Spinal cord (tissue), 10 donors: ENCODE data around the gene SRSF1. TPM values are rescaled to one million over a fixed set of nuclear protein-coding genes. Genes with fewer than 3 reads are reported as not detected.

Experiments used
- DNase-seq, 6 donors: peaks; one replicate each; pipeline versions ENCODE4 v3.0.0 to v3.0.0-alpha.2; 2013 to 2015; ENCODE audit warnings: low spot score in 6 of 6, low read depth in 4 of 6
- H3K27ac ChIP-seq: one replicate; pipeline ENCODE4 v1.5.1; 2013; ENCODE audit warnings: low read depth, low read length, control low read depth
- H3K27me3 ChIP-seq: one replicate; pipeline ENCODE4 v1.6.1; 2013; ENCODE audit warnings: low read length; ENCODE audit not compliant: control insufficient read depth, insufficient read depth
- H3K36me3 ChIP-seq: one replicate; pipeline ENCODE4 v1.6.1; 2013; ENCODE audit warnings: low read length; ENCODE audit not compliant: control insufficient read depth, insufficient read depth
- H3K4me1 ChIP-seq: one replicate; pipeline ENCODE4 v1.6.1; 2013; ENCODE audit warnings: low read length; ENCODE audit not compliant: control insufficient read depth, insufficient read depth
- H3K4me3 ChIP-seq: one replicate; pipeline ENCODE4 v1.5.1; 2013; ENCODE audit warnings: low read depth, low read length, control low read depth
- H3K9me3 ChIP-seq: one replicate; pipeline ENCODE4 v1.6.1; 2013; ENCODE audit warnings: low read length; ENCODE audit not compliant: control insufficient read depth, insufficient read depth
- WGBS: methylation state at CpG from one replicate; pipeline ENCODE4 v1.1.5; 2013; ENCODE audit warnings: missing lambda C conversion rate; ENCODE audit not compliant: insufficient coverage; 5-methylcytosine and 5-hydroxymethylcytosine counted together
- polyA plus RNA-seq, 2 donors: library from polyadenylated mRNA; unstranded; fragments of 120-200 nt; gene quantifications; one replicate each; pipeline ENCODE4 v1.2.1, GENCODE V29; 2013; ENCODE audit not compliant: insufficient read length in 2 of 2
- small RNA-seq: library from RNA; depleted of rRNA; stranded (forward); fragments of <200 nt; gene quantifications from one replicate; pipeline ENCODE3, GENCODE V24; 2014; ENCODE audit warnings: low replicate concordance
- total RNA-seq, 2 donors: library from RNA; depleted of rRNA in 1 of 2; stranded (reverse); fragments of 120-200 nt in 1 of 2; fragments of >200 nt in 1 of 2; gene quantifications; one replicate each; pipeline versions ENCODE4 v1.2.3 to v1.2.4, GENCODE V29; 2013 to 2014
- donor health status: healthy.

SRSF1 gene
- total and polyA plus RNA-seq, 4 donors: 200 to 234 (median 218) TPM

DNA sequence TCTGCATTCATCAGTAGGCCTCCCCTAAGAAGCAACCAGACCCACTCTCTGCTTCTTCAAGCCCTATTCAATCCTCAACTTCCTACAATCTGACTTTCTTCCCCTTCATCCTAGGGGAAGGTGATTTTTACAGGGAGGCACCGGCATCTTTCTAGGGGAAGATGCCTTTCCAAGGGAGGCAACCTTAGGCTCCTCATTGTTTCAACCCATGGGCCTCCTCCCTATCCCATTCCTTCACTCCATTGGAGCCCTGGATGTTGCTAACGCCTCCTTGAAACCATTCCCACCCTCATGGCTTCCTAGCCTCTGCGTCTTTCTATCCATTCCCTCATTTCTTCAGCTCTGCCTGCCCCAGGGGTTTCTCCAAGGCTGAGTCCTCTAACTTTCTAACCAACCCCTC, 49.2 kb downstream of the SRSF1 start:
- Histone ChIP-seq H3K27me3 (no peaks in the 10 kb centered on the region), H3K4me3 (no peak overlapping the region), H3K4me1 (peaks cover 28% of the 10 kb centered on the region), H3K9me3 (no peaks in the 10 kb centered on the region), H3K27ac (no peak overlapping the region), H3K36me3 (peaks cover 3% of the 10 kb centered on the region)
- no peak for DNase-seq
- 63% methylated on average over 1 of the region's 3 CpGs for WGBS

DNA sequence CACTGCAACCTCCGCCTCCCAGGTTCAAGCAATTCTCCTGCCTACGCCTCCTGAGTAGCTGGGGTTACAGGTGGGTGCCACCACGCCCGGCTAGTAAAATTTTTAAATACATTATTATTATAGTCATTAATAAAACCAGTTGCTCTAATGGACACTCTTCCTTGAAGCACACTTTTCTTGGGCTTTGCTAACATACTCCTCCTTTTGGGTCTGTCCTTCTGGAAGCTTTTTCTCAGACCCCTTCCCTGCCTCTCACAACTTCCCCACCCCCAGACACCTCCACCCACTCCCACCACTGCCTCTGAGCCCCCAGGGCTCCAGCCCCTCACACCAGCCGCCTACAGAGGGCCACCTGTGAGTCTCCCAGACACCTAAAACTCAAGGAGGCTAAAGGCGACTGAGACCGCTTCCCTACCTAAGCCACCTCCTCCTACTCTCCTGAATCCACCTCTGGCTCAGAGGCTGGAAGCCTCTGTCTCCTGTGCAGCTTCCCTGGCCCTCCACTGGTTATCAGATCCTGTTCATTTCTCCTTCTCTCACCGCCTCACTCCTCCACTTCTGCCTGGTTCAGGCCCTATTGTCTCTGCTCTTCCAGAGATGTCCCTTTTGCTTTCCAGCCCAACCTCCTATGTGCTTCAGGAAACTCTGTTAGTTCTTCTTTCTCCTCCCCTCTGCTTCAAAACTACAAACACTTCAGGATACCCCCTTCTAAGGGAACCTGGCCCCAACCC, 49.8 kb downstream of the SRSF1 start:
- no peak overlapping the region for H3K27ac ChIP-seq
- WGBS: 82% methylated on average over 4 of the region's 8 CpGs
- DNase-seq: no peak
- H3K4me3 ChIP-seq: no peak overlapping the region
- no peaks in the 10 kb centered on the region for H3K27me3 ChIP-seq
- H3K9me3 ChIP-seq: no peaks in the 10 kb centered on the region
- H3K4me1 ChIP-seq: peaks cover 31% of the 10 kb centered on the region
- peaks cover 3% of the 10 kb centered on the region for H3K36me3 ChIP-seq

GRCh38 chr17:57956291-57957119, 50.5 kb downstream of the SRSF1 start:
- no peak for DNase-seq
- H3K36me3 ChIP-seq: peaks cover 3% of the 10 kb centered on the region
- H3K4me1 ChIP-seq: peaks cover 34% of the 10 kb centered on the region
- 79% methylated on average over 6 of the region's 13 CpGs for WGBS
- peak overlapping the region; percentile 80 for H3K4me3 ChIP-seq
- no peaks in the 10 kb centered on the region for H3K9me3 ChIP-seq
- H3K27me3 ChIP-seq: no peaks in the 10 kb centered on the region
- no peak overlapping the region for H3K27ac ChIP-seq

DNA sequence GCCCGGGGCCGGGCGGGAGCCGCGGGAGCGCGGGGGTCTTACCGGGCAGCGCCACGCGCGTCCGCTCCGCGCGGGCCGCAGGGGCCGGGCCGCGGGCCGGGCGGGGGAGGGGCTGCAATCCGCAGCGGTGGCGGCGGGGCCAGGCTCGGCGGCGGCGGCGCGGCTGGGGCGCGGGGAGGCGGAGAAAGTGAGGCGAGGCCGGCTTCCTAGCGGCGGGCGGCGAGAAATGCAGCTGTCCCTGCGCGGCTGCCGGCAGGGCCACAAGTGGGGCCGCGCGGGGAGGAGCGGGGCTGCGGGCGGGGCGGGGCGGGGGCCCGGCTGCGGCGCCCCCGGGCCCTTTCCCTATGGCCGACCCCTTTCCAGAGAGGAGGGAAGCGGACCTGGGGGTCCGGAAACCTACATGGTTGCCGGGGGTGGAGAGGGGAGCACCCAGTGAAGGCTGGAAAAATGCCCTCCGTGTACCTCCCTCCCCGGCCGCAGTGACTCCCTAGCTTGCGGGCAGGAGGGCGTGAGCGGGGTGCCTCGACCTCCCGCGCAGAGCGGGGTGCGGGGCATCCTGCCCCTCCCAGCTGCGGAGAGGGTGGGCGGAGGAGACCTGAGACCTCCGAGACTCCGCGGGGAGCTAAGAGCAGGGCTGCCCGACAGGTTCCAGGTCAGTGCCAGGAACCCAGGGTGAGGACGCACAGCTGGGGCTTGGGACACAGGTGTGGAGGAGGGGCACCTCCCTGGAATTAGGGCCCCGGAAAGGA, 51.7 kb downstream of the SRSF1 start, which contains the start of gene CUEDC1:
TSS of gene CUEDC1 (minus strand) at position 230 of the 749 bp plus-strand sequence. CDS start 69,848 bp downstream, outside the sequence.
- peak in 3 of 6 donors; percentile 56 to 88 (median 87) for DNase-seq
- H3K27me3 ChIP-seq: no peaks in the 10 kb centered on the region
- H3K27ac ChIP-seq: peak within 1 kb of the TSS; percentile 81
- no peaks in the 10 kb centered on the region for H3K9me3 ChIP-seq
- H3K4me3 ChIP-seq: peak within 1 kb of the TSS; percentile 80
- peaks cover 3% of the 10 kb centered on the region for H3K36me3 ChIP-seq
- H3K4me1 ChIP-seq: peaks cover 40% of the 10 kb centered on the region
- WGBS: under 1% methylated on average over 75 of the region's 79 CpGs

DNA sequence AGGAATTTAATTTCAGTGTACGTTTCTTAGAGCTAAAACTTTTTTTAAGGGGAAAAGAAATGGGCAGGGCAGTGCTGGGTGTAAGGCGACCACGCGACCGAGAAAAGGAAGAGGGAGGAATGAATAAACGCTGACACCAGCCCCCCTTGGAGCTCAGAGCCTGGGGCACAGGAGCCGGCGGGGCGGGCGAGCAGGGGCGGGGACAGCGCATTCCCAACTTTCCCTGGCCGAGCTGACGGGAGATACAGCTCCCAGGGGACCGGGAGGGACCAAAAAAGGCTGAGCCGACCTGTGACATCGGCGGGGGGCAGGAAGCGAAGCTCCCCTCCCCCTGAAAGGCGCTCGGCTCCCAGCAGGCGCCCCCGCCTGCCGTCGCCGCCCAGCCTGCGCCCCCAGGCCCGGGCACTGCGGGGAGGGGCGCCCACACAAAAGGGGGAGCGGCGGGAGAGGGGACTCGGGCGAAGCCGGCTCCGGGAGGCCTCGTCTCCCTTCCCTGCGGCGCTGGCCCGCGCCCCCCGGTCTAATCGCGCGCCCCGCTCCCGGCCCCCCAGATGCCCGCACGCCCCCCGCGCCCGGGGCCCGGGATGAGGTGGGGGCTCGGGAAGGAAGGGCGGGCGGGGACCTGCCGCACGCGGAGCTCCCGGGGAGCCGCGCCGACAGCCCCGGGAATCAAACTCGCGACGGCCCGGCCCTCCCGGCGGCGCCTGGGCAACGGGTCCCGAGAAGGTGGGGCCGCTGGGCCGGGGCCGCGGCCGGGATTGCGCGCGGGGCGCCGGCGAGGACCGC, 52.5 kb downstream of the SRSF1 start:
- whole genome bisulfite sequencing: under 1% methylated on average over 81 of the region's 85 CpGs
- peak overlapping the region; percentile 31 for H3K4me3 ChIP-seq
- no peaks in the 10 kb centered on the region for H3K9me3 ChIP-seq
- peaks cover 44% of the 10 kb centered on the region for H3K4me1 ChIP-seq
- peak in 2 of 6 donors; percentile 80 to 84 for DNase-seq
- H3K27ac ChIP-seq: peak overlapping the region; percentile 81
- no peaks in the 10 kb centered on the region for H3K27me3 ChIP-seq
- H3K36me3 ChIP-seq: peaks cover 3% of the 10 kb centered on the region

GRCh38 chr17:57953705-57954396, 53.2 kb downstream of the SRSF1 start:
- Histone ChIP-seq H3K36me3 (peaks cover 3% of the 10 kb centered on the region), H3K9me3 (no peaks in the 10 kb centered on the region), H3K27ac (peak overlapping the region; percentile 81), H3K4me1 (peaks cover 51% of the 10 kb centered on the region), H3K4me3 (peak overlapping the region; percentile 31), H3K27me3 (no peaks in the 10 kb centered on the region)
- DNase-seq: no peak
- WGBS: 50% methylated on average over 9 of the region's 13 CpGs

Small RNA genes within 50 kb of the gene (small RNA-seq; reads per million reads assigned to genes)
- not detected for gene AC015813.4

Other genes starting within 250 kb of the SRSF1 start
- gene MRPS23, start 157.2 kb downstream of the SRSF1 start, total RNA-seq: 10 to 100 TPM; 17.0 to 46.1 TPM
- 10 to 100 TPM; 49.4 to 59.2 TPM for gene MRPS23, start 157.2 kb downstream of the SRSF1 start, polyA plus RNA-seq
- 10 to 100 TPM; 14.0 to 17.7 TPM for gene CUEDC1, start 51.8 kb downstream of the SRSF1 start, total RNA-seq
- 100 to 1,000 TPM; 110 to 111 TPM for gene CUEDC1, start 51.8 kb downstream of the SRSF1 start, polyA plus RNA-seq
- 10 to 100 TPM; 56.1 to 70.1 TPM for gene VEZF1, start 19.0 kb downstream of the SRSF1 start, total RNA-seq
- 10 to 100 TPM; 71.2 to 96.1 TPM for gene VEZF1, start 19.0 kb downstream of the SRSF1 start, polyA plus RNA-seq
- gene DYNLL2, start 76.2 kb upstream of the SRSF1 start, total RNA-seq: 10 to 100 TPM; 33.1 to 64.2 TPM
- 100 to 1,000 TPM; 136 to 152 TPM for gene DYNLL2, start 76.2 kb upstream of the SRSF1 start, polyA plus RNA-seq
- under 1 TPM; 0.06 to 0.20 TPM for gene OR4D1, start 141.1 kb upstream of the SRSF1 start, total RNA-seq
- gene OR4D1, start 141.1 kb upstream of the SRSF1 start, polyA plus RNA-seq: under 1 TPM; 0.17 to 0.18 TPM
- not detected for gene OR4D2, start 159.7 kb upstream of the SRSF1 start, total RNA-seq
- not detected for gene OR4D2, start 159.7 kb upstream of the SRSF1 start, polyA plus RNA-seq
- 1 to 10 TPM in 1 of 2 donors, under 1 TPM in 1; 0.11 to 1.2 TPM for gene EPX, start 185.5 kb upstream of the SRSF1 start, total RNA-seq
- under 1 TPM; 0.52 to 0.75 TPM for gene EPX, start 185.5 kb upstream of the SRSF1 start, polyA plus RNA-seq
- 10 to 100 TPM; 15.8 to 23.7 TPM for gene MKS1, start 212.0 kb upstream of the SRSF1 start, total RNA-seq
- 10 to 100 TPM; 26.7 to 29.0 TPM for gene MKS1, start 212.0 kb upstream of the SRSF1 start, polyA plus RNA-seq
- under 1 TPM; 0.17 to 0.20 TPM for gene LPO, start 231.3 kb upstream of the SRSF1 start, total RNA-seq
- gene LPO, start 231.3 kb upstream of the SRSF1 start, polyA plus RNA-seq: under 1 TPM; 0.81 to 0.83 TPM